ENCODE results near the gene ORC6. TPM values are rescaled to one million over a fixed set of nuclear protein-coding genes. Genes with fewer than 3 reads are reported as not detected.

ORC6 gene
- total and polyA plus RNA-seq, 9 of the 15 experiments (the other 6 are each of a cell fraction or from before 2014, with no cell fraction given) = 18.7 to 71.4 (median 47.0) TPM

DNA sequence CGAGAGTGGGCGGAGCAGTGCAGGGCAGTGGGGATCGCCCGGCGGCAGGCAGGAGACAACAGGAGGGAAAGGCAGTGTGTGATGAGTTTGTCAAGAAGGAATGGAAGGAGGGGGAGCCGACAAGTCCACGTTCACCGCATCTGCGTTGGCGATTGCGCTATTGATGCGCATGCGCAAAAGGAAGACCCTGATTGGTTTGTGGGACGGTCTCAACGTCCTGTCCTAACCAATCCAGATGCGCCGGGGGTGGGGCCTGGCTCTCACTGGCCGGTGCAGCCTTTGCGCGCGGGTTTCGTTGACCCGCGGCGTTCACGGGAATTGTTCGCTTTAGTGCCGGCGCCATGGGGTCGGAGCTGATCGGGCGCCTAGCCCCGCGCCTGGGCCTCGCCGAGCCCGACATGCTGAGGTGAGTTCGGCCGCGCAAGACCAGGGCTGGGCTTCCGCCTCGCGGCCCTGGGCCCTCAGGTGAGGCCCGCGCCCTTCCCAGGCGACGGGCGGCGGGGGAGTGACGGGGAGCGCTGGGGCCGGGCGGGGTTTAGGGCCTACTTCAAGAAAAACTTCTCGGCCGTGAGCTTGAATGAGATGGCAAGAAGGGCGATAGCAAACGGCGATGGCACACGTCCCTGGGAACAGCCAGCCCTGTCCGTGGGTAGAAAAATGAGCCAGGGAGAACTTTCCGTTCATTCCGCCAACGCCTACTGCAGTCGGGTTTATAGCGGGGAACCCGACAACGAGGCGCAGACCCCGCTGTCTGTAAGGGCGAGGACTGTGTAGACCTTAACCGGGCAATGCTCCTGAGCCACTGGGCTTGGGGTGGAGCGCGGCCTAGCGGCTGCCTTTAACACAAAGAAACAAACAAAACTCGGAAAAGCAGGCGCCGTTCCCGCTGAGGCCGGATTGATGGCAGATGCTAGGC, at the start of gene ORC6 (continued):
- TF ChIP-seq, protein P1, sequence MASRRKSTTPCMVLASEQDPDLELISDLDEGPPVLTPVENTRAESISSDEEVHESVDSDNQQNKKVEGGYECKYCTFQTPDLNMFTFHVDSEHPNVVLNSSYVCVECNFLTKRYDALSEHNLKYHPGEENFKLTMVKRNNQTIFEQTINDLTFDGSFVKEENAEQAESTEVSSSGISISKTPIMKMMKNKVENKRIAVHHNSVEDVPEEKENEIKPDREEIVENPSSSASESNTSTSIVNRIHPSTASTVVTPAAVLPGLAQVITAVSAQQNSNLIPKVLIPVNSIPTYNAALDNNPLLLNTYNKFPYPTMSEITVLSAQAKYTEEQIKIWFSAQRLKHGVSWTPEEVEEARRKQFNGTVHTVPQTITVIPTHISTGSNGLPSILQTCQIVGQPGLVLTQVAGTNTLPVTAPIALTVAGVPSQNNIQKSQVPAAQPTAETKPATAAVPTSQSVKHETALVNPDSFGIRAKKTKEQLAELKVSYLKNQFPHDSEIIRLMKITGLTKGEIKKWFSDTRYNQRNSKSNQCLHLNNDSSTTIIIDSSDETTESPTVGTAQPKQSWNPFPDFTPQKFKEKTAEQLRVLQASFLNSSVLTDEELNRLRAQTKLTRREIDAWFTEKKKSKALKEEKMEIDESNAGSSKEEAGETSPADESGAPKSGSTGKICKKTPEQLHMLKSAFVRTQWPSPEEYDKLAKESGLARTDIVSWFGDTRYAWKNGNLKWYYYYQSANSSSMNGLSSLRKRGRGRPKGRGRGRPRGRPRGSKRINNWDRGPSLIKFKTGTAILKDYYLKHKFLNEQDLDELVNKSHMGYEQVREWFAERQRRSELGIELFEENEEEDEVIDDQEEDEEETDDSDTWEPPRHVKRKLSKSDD (conservative IDR thresholded peaks at IDR 0.05; ENCODE audit: low read length) = no peak
- TF ChIP-seq PHF20 (IDR thresholded peaks at IDR 0.05; ENCODE audit: partially characterized antibody) (no peak), NFATC3 (IDR thresholded peaks at IDR 0.05) (no peak), RHOXF2B (CRISPR knock-in tag; conservative IDR thresholded peaks at IDR 0.05) (0 out of 2 replicates have a peak, but pooled peaks have one; percentile 68), GTF2E2 (tag; IDR thresholded peaks at IDR 0.05) (no peak), ZNF644 (tag; IDR thresholded peaks at IDR 0.05; ENCODE audit: low read depth) (no peak), MCM5 (IDR thresholded peaks at IDR 0.05; ENCODE audit: low read depth) (no peak), CXXC5 (CRISPR knock-in tag; IDR thresholded peaks at IDR 0.05) (0 out of 2 replicates have a peak, but pooled peaks have one; percentile 3), NFE2 (IDR thresholded peaks at IDR 0.05; ENCODE audit: low read depth) (no peak), ZNF140 (CRISPR knock-in tag; IDR thresholded peaks at IDR 0.05) (no peak), FOXJ3 (CRISPR knock-in tag; IDR thresholded peaks at IDR 0.05) (no peak), MEF2A (IDR thresholded peaks at IDR 0.05; ENCODE audit: control insufficient read depth, low read depth, low read length) (no peak), BCOR (IDR thresholded peaks at IDR 0.05) (no peak), SP1 (CRISPR knock-in tag; IDR thresholded peaks at IDR 0.05) (peak; percentile 56), SMARCE1 (IDR thresholded peaks at IDR 0.05) (no peak), ZNF224 (CRISPR knock-in tag; IDR thresholded peaks at IDR 0.05) (no peak), CREM (IDR thresholded peaks at IDR 0.05; ENCODE audit: low read depth) (peak; percentile 22), MTF1 (CRISPR knock-in tag; IDR thresholded peaks at IDR 0.05; ENCODE audit: borderline replicate concordance) (no peak), SAFB (IDR thresholded peaks at IDR 0.05; ENCODE audit: borderline replicate concordance, low read depth, low read length) (no peak), MECOM (CRISPR knock-in tag; IDR thresholded peaks at IDR 0.05) (no peak), U2AF2 (optimal IDR thresholded peaks at IDR 0.05; ENCODE audit: low read depth, low read length) (no peak), BCL6 (CRISPR knock-in tag; IDR thresholded peaks at IDR 0.05) (no peak), ARID2 (IDR thresholded peaks at IDR 0.05) (no peak)
- TF ChIP-seq, protein P2, sequence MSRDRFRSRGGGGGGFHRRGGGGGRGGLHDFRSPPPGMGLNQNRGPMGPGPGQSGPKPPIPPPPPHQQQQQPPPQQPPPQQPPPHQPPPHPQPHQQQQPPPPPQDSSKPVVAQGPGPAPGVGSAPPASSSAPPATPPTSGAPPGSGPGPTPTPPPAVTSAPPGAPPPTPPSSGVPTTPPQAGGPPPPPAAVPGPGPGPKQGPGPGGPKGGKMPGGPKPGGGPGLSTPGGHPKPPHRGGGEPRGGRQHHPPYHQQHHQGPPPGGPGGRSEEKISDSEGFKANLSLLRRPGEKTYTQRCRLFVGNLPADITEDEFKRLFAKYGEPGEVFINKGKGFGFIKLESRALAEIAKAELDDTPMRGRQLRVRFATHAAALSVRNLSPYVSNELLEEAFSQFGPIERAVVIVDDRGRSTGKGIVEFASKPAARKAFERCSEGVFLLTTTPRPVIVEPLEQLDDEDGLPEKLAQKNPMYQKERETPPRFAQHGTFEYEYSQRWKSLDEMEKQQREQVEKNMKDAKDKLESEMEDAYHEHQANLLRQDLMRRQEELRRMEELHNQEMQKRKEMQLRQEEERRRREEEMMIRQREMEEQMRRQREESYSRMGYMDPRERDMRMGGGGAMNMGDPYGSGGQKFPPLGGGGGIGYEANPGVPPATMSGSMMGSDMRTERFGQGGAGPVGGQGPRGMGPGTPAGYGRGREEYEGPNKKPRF (IDR thresholded peaks at IDR 0.05; ENCODE audit: low read depth, low read length) = no peak
- TF ChIP-seq, protein P3, sequence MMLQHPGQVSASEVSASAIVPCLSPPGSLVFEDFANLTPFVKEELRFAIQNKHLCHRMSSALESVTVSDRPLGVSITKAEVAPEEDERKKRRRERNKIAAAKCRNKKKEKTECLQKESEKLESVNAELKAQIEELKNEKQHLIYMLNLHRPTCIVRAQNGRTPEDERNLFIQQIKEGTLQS (IDR thresholded peaks at IDR 0.05) = no peak
- TF ChIP-seq, protein P3 (CRISPR knock-in tag; conservative IDR thresholded peaks at IDR 0.05) = no peak
